ENCODE data around the gene TSEN2.

Gene TSEN2

DNA sequence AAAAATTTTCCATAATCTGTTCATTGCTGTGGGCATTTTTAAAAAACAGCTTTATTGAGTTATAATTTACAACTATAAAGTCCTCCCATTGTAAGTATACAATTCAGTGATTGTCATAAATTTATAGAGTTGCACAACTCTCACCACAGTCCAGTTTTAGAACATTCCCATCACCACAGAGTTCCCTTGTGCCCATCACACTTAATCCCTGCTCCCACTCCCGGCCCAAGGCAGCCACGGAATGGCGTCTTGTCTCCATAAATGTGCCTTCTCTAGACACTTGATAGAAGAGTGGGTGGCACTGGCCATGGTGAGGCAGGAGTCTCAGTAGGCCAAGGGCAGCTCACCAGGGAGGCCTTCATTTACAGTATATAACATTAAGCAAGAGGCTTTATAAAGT is 6.3 kb downstream of the TSEN2 start:
- TF ChIP-seq, protein P1, sequence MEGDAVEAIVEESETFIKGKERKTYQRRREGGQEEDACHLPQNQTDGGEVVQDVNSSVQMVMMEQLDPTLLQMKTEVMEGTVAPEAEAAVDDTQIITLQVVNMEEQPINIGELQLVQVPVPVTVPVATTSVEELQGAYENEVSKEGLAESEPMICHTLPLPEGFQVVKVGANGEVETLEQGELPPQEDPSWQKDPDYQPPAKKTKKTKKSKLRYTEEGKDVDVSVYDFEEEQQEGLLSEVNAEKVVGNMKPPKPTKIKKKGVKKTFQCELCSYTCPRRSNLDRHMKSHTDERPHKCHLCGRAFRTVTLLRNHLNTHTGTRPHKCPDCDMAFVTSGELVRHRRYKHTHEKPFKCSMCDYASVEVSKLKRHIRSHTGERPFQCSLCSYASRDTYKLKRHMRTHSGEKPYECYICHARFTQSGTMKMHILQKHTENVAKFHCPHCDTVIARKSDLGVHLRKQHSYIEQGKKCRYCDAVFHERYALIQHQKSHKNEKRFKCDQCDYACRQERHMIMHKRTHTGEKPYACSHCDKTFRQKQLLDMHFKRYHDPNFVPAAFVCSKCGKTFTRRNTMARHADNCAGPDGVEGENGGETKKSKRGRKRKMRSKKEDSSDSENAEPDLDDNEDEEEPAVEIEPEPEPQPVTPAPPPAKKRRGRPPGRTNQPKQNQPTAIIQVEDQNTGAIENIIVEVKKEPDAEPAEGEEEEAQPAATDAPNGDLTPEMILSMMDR (IDR thresholded peaks at IDR 0.05; ENCODE audit: control extremely low read depth, extremely low read depth, low read depth, missing control alignments): no peak
- POLR2A ChIA-PET: no interaction called here
- DNase-seq (ENCODE audit: extremely low spot score): no peak
- CTCF ChIA-PET: no interaction called here

DNA sequence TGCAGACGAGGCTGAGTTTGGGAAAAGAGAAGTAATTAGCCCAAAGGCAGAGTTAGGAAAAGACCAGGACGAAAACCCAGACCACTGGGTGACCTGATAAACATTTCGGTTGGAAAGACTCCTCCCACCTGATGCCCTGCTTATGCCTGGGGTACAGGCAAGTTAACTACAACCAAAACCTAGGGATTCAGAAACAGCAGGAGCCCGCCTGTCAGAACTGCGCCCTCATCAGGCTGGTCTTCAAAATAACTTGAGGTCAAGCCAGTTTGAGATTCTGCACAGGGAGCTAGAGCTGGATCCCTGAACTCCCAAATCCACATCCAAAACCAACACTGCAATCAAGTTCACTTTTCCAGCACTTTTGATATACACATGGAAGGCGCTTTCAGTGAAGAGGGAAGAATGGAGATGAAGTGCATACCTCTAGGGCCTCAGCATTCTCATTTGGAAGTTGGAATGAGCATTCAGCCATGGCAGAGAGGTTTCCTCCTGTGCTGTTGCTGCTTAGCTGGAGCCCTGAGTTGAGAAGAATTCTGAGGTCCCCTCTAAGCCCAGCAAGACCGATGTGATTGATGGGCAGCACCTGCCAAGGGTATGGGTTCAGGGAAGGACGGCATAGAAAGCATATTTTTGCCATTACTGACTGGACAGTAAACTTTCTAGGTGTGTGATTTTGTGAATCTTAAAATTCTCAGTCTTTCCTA is 11.6 kb downstream of the TSEN2 start:
- ChIA-PET CTCF (interaction anchor here (0.9 to 1.9 kb wide), 3 partner anchors 10 to 16 kb away, joined by 3 to 6 read pairs (median 5); no protein-coding TSS in a partner anchor), POLR2A (no interaction called here)

DNA sequence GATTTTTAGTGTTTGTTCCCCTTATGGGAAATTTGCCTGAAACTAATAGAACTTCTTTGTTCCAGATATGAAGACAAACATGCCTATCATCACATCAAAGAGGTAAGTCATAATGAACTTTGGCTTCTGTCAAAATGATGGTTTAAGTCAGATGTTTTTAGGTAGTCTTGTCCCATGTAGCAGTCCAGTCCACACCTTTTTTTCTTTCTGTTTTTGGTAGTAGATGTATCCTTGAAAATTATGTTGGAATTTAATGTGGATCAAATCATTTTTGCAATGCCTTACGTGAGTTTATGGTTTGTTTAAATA is 12.1 kb downstream of the TSEN2 start:
- ChIA-PET POLR2A (no interaction called here), CTCF (interaction anchor here (1.0 to 1.9 kb wide), 2 partner anchors 10 to 15 kb away, joined by 3 to 5 read pairs; no protein-coding TSS in a partner anchor)
- DNase-seq (ENCODE audit: extremely low spot score): no peak
- TF ChIP-seq, protein P1 (IDR thresholded peaks at IDR 0.05; ENCODE audit: control extremely low read depth, extremely low read depth, low read depth, missing control alignments): no peak

More for the DNA sequence above, 11.6 kb downstream of the TSEN2 start:
- no peak for DNase-seq (ENCODE audit: extremely low spot score)
- TF ChIP-seq, protein P1 (IDR thresholded peaks at IDR 0.05; ENCODE audit: control extremely low read depth, extremely low read depth, low read depth, missing control alignments): no peak

DNA sequence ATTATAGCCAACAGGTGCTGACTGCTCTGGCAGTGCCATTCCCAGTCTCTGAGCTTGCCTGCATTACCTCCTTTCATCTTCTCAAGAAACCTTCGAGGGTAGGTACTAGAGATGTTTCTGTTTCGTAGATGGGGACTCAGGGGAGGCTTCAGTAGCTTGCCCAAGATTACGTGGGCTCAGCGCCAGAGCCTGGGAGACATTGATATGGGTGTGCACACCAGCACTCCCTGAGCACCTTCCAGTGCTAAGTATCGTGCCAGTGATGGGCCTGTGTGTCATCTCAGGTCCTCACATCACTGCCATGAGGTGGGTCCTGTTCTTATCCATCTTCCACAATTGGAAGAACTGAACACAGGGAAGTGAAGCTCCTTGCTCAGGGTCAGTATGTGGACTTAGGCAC is 15.2 kb downstream of the TSEN2 start:
- ChIA-PET CTCF (no interaction called here), POLR2A (no interaction called here)
- DNase-seq (ENCODE audit: extremely low spot score): no peak
- TF ChIP-seq, protein P1 (IDR thresholded peaks at IDR 0.05; ENCODE audit: control extremely low read depth, extremely low read depth, low read depth, missing control alignments): no peak

DNA sequence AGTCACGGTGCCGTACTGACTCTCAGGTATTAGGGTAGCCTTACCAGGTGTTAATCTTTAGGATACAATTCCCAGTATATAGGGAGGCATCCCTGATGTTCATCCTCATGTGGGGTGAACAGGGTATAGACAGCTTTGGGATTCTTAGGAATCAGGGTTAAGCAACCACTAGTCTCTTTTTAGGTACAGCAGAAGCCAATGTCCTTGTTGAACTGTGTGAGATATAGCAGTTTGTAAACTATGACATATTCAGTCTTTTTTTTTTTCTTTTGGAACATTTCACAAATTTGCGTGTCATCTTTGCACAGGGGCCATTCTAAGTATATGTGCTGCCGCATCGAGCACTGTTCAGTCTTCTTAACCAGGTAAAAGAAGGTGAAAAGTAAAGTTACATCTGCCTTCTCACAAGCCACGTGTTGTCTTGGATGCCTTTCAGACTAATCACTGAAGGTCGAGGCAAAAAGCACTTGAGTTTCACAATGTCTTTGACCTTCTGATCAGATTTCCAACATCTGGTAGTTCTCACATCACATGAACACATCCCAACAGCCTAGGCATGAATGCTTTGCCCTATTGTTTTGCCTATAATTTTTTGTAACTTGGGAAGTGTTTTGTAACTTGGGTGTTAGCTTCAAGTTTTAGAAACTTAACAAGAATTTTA is 17.2 kb downstream of the TSEN2 start:
- ChIA-PET POLR2A (no interaction called here), CTCF (no interaction called here)
- no peak for DNase-seq (ENCODE audit: extremely low spot score)
- TF ChIP-seq, protein P1 (IDR thresholded peaks at IDR 0.05; ENCODE audit: control extremely low read depth, extremely low read depth, low read depth, missing control alignments): no peak

DNA sequence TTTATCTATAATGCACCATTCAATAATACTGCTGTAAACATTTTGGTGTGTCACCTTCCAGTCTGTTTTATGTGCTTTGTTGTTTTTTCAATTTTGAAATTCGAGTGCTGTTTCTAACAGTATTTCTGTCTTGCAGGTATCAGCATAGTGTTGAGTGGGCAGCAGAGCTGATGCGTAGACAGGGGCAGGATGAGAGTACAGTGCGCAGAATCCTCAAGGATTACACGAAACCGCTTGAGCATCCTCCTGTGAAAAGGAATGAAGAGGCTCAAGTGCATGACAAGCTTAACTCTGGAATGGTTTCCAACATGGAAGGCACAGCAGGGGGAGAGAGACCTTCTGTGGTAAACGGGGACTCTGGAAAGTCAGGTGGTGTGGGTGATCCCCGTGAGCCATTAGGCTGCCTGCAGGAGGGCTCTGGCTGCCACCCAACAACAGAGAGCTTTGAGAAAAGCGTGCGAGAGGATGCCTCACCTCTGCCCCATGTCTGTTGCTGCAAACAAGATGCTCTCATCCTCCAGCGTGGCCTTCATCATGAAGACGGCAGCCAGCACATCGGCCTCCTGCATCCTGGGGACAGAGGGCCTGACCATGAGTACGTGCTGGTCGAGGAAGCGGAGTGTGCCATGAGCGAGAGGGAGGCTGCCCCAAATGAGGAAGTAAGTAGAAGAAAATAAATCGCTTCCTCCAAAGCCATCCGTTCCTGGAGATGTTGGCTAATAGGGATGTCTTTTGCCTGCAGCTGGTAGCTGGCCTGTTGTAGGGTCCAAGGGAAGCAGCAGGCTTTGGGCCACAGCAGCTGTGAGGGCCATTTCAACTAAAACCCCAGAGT is 19.1 kb downstream of the TSEN2 start:
- TF ChIP-seq, protein P1 (IDR thresholded peaks at IDR 0.05; ENCODE audit: control extremely low read depth, extremely low read depth, low read depth, missing control alignments): no peak
- CTCF ChIA-PET: interaction anchor here (0.7 to 1.6 kb wide), 2 partner anchors 16 to 24 kb away, joined by 3 to 4 read pairs; no protein-coding TSS in a partner anchor
- no peak for DNase-seq (ENCODE audit: extremely low spot score)
- POLR2A ChIA-PET: no interaction called here

Measured in GM10248 (cell line).